ENCODE measurements around the gene DONSON. TPM values are rescaled to one million over a fixed set of nuclear protein-coding genes. Genes with fewer than 3 reads are reported as not detected.

Gene DONSON
- total RNA-seq, 6 experiments from 2014 or later = 14.7 to 32.0 (median 28.6) TPM

GRCh38 chr21:33560965-33561364, 27.5 kb downstream of the DONSON start:
- Mint-ChIP-seq H3K36me3 (ENCODE audit: low read depth) (peaks cover 60% of the 10 kb centered on the region), H3K27ac (peak overlapping the region; percentile 43; the same call in 1 of the 2 replicates), H3K4me3 (no peak overlapping the region), H3K4me1 (ENCODE audit: low read depth) (peaks cover 25% of the 10 kb centered on the region), H3K27me3 (ENCODE audit: insufficient read depth) (no peaks in the 10 kb centered on the region; the same call in none of the 2 replicates), H3K9me3 (no peaks in the 10 kb centered on the region)
- TF ChIP-seq CTCF (IDR thresholded peaks at IDR 0.05) = no peak
- no peak for DNase-seq

- TF ChIP-seq CTCF (IDR thresholded peaks at IDR 0.05) = no peak
- Mint-ChIP-seq H3K4me3 (no peak overlapping the region), H3K27ac (no peak overlapping the region; the same call in 1 of the 2 replicates), H3K36me3 (ENCODE audit: low read depth) (peaks cover 70% of the 10 kb centered on the region), H3K27me3 (ENCODE audit: insufficient read depth) (no peaks in the 10 kb centered on the region; the same call in none of the 2 replicates), H3K9me3 (no peaks in the 10 kb centered on the region), H3K4me1 (ENCODE audit: low read depth) (peaks cover 26% of the 10 kb centered on the region)
- DNase-seq = no peak
Measured at GRCh38 chr21:33559813-33560212, 28.7 kb downstream of the DONSON start.

GRCh38 chr21:33558777-33559421, 29.6 kb downstream of the DONSON start:
- Mint-ChIP-seq H3K36me3 (ENCODE audit: low read depth) (peaks cover 79% of the 10 kb centered on the region), H3K4me3 (no peak overlapping the region), H3K9me3 (no peaks in the 10 kb centered on the region), H3K27ac (no peak overlapping the region), H3K4me1 (ENCODE audit: low read depth) (peaks cover 33% of the 10 kb centered on the region), H3K27me3 (ENCODE audit: insufficient read depth) (no peaks in the 10 kb centered on the region; the same call in none of the 2 replicates)
- DNase-seq = no peak
- no peak for TF ChIP-seq CTCF (IDR thresholded peaks at IDR 0.05)

- peaks cover 87% of the 10 kb centered on the region for H3K36me3 Mint-ChIP-seq (ENCODE audit: low read depth)
- TF ChIP-seq CTCF (IDR thresholded peaks at IDR 0.05) = no peak
- H3K4me1 Mint-ChIP-seq (ENCODE audit: low read depth) = peaks cover 33% of the 10 kb centered on the region
- no peak overlapping the region for H3K4me3 Mint-ChIP-seq
- H3K9me3 Mint-ChIP-seq = no peaks in the 10 kb centered on the region; the same call in 1 of the 2 replicates
- no peak overlapping the region for H3K27ac Mint-ChIP-seq
- no peak for DNase-seq
- peaks cover 4% of the 10 kb centered on the region for H3K27me3 Mint-ChIP-seq (ENCODE audit: insufficient read depth)
Measured at GRCh38 chr21:33557447-33557846, 31.0 kb downstream of the DONSON start.

GRCh38 chr21:33554982-33555344, 33.5 kb downstream of the DONSON start:
- Mint-ChIP-seq H3K9me3 (no peaks in the 10 kb centered on the region; the same call in 1 of the 2 replicates), H3K27ac (no peak overlapping the region), H3K27me3 (ENCODE audit: insufficient read depth) (peaks cover 6% of the 10 kb centered on the region), H3K4me3 (no peak overlapping the region; the same call in 1 of the 2 replicates), H3K36me3 (ENCODE audit: low read depth) (peaks cover 82% of the 10 kb centered on the region), H3K4me1 (ENCODE audit: low read depth) (peaks cover 33% of the 10 kb centered on the region)
- TF ChIP-seq CTCF (IDR thresholded peaks at IDR 0.05) = no peak
- DNase-seq = no peak

Data from HFFc6 (cell line).